Measurements from ENCODE around the gene COX4I1. TPM values are rescaled to one million over a fixed set of nuclear protein-coding genes. Genes with fewer than 3 reads are reported as not detected.

Gene COX4I1
- total RNA-seq, 2 donors from 2014 or later: 345 to 562 TPM

DNA sequence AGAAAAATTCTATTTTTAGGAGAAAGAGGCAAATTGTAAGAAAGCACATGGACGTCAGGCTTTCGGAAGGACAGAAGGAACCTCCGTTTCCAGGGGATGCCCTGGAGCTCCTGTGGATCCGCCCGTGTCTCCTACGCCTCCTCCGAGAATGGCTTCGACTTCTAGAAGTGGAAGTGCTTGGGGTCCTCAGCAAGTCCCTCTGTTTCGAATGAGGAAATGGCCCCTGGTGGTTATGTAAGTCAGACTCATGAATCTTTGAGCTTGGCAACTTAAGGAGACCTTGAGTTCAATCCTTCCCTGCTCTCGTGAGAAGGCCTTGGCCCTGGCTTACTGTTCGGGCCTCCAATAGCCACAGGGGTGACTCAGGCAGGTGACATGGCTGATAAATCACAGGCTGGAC, 38.9 kb downstream of the COX4I1 start:
- Histone ChIP-seq H3K27ac (no peak overlapping the region), H3K36me3 (no peaks in the 10 kb centered on the region), H3K27me3 (replicated peaks; ENCODE audit: insufficient read depth) (peaks cover 5% of the 10 kb centered on the region), H3K9me3 (no peaks in the 10 kb centered on the region), H3K4me3 (no peak overlapping the region), H3K4me1 (replicated peaks) (no peaks in the 10 kb centered on the region)
- intact Hi-C loops (cut with DNase I): no loop called here
- TF ChIP-seq POLR2AphosphoS5 (IDR thresholded peaks at IDR 0.05) (no peak), POLR2A (IDR thresholded peaks at IDR 0.05) (no peak)
- TF ChIP-seq, protein P1, sequence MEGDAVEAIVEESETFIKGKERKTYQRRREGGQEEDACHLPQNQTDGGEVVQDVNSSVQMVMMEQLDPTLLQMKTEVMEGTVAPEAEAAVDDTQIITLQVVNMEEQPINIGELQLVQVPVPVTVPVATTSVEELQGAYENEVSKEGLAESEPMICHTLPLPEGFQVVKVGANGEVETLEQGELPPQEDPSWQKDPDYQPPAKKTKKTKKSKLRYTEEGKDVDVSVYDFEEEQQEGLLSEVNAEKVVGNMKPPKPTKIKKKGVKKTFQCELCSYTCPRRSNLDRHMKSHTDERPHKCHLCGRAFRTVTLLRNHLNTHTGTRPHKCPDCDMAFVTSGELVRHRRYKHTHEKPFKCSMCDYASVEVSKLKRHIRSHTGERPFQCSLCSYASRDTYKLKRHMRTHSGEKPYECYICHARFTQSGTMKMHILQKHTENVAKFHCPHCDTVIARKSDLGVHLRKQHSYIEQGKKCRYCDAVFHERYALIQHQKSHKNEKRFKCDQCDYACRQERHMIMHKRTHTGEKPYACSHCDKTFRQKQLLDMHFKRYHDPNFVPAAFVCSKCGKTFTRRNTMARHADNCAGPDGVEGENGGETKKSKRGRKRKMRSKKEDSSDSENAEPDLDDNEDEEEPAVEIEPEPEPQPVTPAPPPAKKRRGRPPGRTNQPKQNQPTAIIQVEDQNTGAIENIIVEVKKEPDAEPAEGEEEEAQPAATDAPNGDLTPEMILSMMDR (IDR thresholded peaks at IDR 0.05): no peak
- WGBS: 83% methylated on average over 11 of the region's 11 CpGs
- DNase-seq (ENCODE audit: low spot score): no peak

DNA sequence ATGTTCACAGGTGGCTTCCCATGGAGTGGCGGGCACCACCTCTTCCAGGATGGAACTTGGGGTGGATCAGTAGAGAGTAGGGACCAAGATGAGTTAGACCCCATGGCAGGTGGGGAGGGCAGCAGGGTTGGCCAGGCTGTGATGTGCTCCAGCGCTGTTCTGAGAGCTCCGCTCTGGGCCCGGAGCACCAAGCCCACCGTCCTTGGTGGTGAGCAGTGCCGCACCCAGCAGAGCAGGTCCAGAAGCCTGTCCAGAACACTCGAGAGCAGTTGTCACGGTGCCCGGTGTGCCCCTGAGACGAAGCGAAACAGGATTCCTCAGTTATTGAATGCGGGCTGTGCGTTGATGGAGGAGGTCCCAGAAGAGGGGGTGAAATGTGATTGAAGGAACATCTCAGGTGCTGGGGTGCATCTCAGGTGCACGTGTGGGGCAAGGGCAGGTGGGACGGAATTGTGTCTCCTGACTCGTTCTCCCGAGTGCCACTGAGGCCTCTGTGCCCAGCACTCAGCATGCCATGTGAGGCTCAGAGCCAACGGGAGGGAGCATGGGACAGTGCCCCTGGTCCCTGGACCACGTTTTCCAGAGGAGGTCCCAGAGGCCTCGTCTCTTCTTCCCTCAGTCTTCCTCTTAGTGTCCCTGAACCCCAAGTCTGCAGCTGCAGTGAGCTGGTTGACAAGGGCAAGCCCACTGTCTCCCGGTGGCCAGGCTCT, 39.5 kb downstream of the COX4I1 start:
- intact Hi-C loops (cut with DNase I): no loop called here
- Histone ChIP-seq H3K4me1 (replicated peaks) (no peaks in the 10 kb centered on the region), H3K4me3 (no peak overlapping the region), H3K27ac (no peak overlapping the region), H3K27me3 (replicated peaks; ENCODE audit: insufficient read depth) (peaks cover 5% of the 10 kb centered on the region), H3K36me3 (no peaks in the 10 kb centered on the region), H3K9me3 (no peaks in the 10 kb centered on the region)
- WGBS: 89% methylated on average over 21 of the region's 21 CpGs
- DNase-seq (ENCODE audit: low spot score): no peak
- no peak for TF ChIP-seq POLR2A (IDR thresholded peaks at IDR 0.05)
- no peak for TF ChIP-seq POLR2AphosphoS5 (IDR thresholded peaks at IDR 0.05)

DNA sequence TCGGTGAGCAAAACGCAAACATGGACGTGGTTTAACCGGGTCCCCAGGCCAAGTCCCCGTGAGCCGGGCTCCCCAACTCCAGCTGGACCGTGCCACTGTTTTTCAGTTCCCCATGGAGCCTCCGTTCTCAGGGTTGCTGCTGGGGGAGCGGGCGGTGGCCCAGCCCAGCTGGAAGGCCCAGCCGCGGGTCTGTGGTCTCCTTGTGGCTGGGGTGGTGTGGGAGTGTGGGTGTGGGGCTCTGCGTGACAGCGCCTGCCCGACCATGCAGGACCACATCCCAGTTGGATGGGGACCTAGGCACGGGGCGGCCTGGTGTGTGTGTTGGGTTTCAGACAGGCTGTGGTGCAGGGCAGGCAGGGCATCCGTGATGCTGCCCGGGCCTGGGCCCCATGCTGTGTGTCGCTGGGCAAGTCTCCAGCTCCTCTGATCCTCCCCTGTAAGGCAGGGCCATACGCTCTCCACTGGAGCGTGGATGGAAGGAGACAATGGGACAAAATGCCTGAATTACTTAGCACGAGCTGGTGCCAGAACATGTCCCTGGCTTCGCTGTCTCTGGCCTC, 40.3 kb downstream of the COX4I1 start:
- peaks cover 5% of the 10 kb centered on the region for H3K27me3 ChIP-seq (replicated peaks; ENCODE audit: insufficient read depth)
- no peak overlapping the region for H3K27ac ChIP-seq
- no peaks in the 10 kb centered on the region for H3K9me3 ChIP-seq
- intact Hi-C loops (cut with DNase I): no loop called here
- 91% methylated on average over 17 of the region's 24 CpGs for WGBS
- no peak overlapping the region for H3K4me3 ChIP-seq
- TF ChIP-seq, protein P1 (IDR thresholded peaks at IDR 0.05): no peak
- no peak for TF ChIP-seq POLR2AphosphoS5 (IDR thresholded peaks at IDR 0.05)
- no peak for TF ChIP-seq POLR2A (IDR thresholded peaks at IDR 0.05)
- no peak for DNase-seq (ENCODE audit: low spot score)
- H3K36me3 ChIP-seq: no peaks in the 10 kb centered on the region
- H3K4me1 ChIP-seq (replicated peaks): no peaks in the 10 kb centered on the region

DNA sequence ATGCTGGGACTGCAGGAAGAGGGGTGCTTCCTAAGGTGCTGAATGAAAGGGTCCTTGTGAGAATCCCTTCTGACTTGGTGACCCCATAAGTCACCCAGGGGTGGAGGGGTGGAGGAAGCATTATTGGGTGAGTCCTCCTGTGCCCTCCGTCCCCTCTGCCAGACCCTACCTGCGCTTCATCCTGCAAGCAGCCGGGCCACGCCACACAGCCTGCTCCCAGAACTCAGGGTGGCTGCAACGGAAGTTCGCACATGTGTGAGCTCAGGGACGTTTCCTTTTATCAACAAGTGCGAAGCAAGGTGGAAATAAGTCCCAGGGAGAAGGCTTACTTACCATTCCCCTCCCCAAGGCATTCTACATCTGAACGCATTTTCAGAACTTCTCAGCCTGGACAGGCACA, 40.9 kb downstream of the COX4I1 start:
- peaks cover 5% of the 10 kb centered on the region for H3K27me3 ChIP-seq (replicated peaks; ENCODE audit: insufficient read depth)
- intact Hi-C loops (cut with DNase I): no loop called here
- H3K36me3 ChIP-seq: no peaks in the 10 kb centered on the region
- no peak overlapping the region for H3K4me3 ChIP-seq
- 92% methylated on average over 9 of the region's 9 CpGs for WGBS
- no peak overlapping the region for H3K27ac ChIP-seq
- H3K9me3 ChIP-seq: no peaks in the 10 kb centered on the region
- H3K4me1 ChIP-seq (replicated peaks): no peaks in the 10 kb centered on the region
- DNase-seq (ENCODE audit: low spot score): no peak
- TF ChIP-seq, protein P1 (IDR thresholded peaks at IDR 0.05): no peak
- TF ChIP-seq POLR2A (IDR thresholded peaks at IDR 0.05): no peak
- no peak for TF ChIP-seq POLR2AphosphoS5 (IDR thresholded peaks at IDR 0.05)

DNA sequence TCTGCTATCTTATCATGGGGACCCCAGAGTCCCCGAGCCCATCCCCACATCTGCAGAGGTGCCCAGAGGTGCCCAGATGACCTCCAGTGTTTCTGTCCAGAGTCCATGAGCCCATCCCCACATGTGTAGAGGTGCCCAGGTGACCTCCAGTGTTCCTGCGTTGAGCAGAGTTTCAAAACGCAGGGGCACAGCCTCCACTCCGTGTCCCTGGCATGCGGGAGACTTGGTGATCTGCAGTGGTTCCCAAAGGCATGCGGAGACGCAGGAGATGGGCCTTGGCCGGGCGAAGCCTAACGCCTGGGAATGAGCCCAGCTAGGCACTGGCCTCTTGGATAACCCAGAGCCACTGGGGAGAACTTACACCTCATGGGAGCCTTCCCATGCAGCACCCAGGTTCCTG, 41.3 kb downstream of the COX4I1 start:
- 88% methylated on average over 10 of the region's 10 CpGs for WGBS
- H3K4me3 ChIP-seq: no peak overlapping the region
- H3K27me3 ChIP-seq (replicated peaks; ENCODE audit: insufficient read depth): peaks cover 5% of the 10 kb centered on the region
- intact Hi-C loops (cut with DNase I): no loop called here
- no peak for DNase-seq (ENCODE audit: low spot score)
- H3K27ac ChIP-seq: no peak overlapping the region
- no peaks in the 10 kb centered on the region for H3K4me1 ChIP-seq (replicated peaks)
- no peaks in the 10 kb centered on the region for H3K9me3 ChIP-seq
- H3K36me3 ChIP-seq: no peaks in the 10 kb centered on the region
- no peak for TF ChIP-seq POLR2AphosphoS5 (IDR thresholded peaks at IDR 0.05)
- TF ChIP-seq, protein P1 (IDR thresholded peaks at IDR 0.05): no peak
- TF ChIP-seq POLR2A (IDR thresholded peaks at IDR 0.05): no peak
